Right renal pelvis (tissue), 4 donors: ENCODE data around the gene POFUT2. TPM values are rescaled to one million over a fixed set of nuclear protein-coding genes. Genes with fewer than 3 reads are reported as not detected.

ENCODE experiments used
- DNase-seq, 4 donors: peaks; one replicate each; pipeline ENCODE4 v3.0.0-alpha.2; 2013; ENCODE audit warnings: low read depth in 4 of 4, low spot score in 3 of 4, missing footprints in 1 of 4
- polyA plus RNA-seq, 4 donors: library from polyadenylated mRNA; unstranded; fragments of 120-200 nt; gene quantifications; one replicate each; pipeline ENCODE4 v1.2.1, GENCODE V29; 2013; ENCODE audit not compliant: insufficient read length in 4 of 4

POFUT2 gene
- polyA plus RNA-seq, 4 donors, result 34.6 to 42.1 (median 35.3) TPM

DNA sequence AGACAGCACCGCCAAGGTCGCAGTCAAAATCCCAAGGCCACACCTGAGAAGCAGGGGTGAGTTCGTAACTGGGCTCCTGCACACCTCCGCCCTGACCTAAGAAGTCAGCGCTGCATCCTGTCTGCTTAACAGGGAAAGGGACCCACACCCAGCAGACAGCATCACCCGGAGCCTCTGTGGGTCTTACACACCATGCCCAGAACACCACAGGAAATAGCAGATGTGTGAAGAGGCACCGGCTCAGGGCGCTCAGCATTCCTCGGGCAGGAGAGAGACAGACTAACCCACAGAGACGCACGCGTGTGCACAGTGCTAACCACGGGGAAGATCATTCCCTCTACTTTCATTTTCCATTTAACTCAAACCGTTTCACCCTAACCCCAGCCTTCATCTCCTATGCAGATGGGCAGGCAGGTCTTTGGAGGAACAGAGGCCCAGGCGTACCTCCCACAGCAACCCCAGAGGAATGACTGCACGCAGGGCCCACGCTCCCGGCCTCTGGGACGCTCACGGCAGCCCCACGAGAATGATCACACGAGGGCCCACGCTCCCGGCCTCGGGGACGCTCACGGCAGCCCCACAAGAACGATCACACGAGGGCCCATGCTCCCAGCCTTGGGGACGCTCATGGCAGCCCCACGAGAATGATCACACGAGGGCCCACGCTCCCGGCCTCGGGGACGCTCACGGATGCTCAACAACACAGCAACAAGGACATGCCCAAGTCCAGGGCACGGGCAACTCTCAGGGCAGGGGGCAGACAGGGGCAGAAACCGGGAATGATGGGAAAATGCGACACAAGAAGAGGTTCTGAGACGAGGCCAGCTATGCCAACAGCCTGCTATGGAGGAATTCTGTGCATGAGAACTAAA is 20.9 kb downstream of the POFUT2 start:
- no peak for DNase-seq

- DNase-seq, result no peak
Observed at GRCh38 chr21:45265721-45266517, 21.8 kb downstream of the POFUT2 start.

GRCh38 chr21:45264912-45265515 is 22.7 kb downstream of the POFUT2 start:
- DNase-seq, result no peak

GRCh38 chr21:45264146-45264911 is 23.4 kb downstream of the POFUT2 start:
- DNase-seq, result no peak

DNA sequence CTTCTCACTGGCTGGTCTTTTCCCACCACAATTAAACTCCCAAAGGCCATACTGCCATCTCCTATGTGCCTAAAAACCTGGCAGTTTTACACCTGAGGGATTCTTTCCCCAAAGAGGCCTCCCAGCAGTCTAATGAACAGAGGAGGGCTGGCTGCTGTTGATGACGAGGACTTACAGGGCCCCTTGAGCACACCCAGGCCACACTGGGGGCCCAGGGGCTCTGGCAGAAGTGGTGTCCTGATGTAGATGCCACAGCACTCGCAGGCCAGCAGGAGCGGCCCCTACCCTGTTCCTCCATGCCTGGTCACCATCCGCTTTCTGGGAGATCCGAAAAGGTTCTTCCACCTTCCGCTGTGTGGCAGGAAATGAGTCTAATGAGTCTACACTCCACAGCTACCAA is 24.2 kb downstream of the POFUT2 start:
- no peak for DNase-seq

DNA sequence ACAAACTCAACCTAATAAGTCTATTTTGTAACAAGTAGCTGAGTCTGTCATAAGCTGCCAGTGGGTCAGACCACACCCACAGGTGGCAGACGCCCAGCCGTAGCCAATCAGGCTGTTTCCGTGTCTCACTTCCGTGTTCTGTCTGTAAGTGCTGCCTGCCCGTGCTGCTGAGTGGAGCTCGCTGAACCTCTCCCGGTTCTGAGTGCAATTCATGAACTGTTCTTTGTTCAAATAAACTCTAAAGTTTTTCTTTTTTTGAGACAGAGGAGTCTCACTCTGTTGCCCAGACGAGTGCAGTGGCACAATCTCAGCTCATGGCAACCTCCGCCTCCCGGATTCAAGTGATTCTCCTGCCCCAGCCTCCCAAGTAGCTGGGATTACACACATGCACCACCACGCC is 25.1 kb downstream of the POFUT2 start:
- DNase-seq, result no peak

DNA sequence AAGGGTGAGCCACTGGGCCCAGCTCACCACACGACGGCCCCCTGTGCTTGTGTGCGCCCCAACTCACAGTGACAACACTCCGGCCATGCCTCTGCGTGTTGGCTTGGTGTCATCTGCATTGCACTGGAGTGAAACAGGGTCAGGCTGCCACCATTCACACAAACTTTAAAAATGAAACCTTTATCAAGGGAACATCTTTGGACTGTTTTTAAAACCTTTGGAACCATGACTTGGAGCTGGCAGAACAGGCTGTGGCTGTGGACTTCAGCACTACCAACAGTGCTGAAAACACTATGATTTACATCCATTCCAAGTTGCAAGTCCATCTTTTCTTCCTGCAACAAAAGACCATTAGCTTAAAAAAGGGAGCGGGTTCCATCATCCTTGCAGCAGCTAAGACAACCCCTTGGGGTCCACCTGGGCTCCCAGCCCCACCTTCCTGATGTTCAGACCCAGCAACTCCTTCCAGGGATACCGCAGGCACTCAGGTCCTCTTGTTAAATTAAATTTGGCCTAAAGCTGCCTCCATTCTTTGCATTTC is 25.6 kb downstream of the POFUT2 start:
- no peak for DNase-seq

DNA sequence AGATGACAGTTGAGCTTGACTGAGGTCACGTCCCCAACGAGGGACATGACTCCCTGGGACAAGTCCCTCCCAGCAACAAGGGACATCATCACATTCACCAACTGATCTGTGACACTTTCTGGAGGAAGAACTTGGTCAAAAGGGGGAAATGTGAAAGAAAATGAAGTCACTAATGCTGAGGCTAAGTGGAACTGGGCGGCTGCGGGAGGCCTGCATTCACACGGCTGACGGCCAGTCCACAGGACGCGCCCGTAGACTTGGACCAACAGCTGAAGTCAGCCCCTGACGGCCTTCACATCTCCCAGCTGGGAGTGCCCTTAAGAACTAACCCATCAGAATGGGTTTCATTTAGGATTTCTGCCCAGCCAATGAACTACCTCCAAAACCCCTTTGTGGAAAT is 26.6 kb downstream of the POFUT2 start:
- no peak for DNase-seq

DNA sequence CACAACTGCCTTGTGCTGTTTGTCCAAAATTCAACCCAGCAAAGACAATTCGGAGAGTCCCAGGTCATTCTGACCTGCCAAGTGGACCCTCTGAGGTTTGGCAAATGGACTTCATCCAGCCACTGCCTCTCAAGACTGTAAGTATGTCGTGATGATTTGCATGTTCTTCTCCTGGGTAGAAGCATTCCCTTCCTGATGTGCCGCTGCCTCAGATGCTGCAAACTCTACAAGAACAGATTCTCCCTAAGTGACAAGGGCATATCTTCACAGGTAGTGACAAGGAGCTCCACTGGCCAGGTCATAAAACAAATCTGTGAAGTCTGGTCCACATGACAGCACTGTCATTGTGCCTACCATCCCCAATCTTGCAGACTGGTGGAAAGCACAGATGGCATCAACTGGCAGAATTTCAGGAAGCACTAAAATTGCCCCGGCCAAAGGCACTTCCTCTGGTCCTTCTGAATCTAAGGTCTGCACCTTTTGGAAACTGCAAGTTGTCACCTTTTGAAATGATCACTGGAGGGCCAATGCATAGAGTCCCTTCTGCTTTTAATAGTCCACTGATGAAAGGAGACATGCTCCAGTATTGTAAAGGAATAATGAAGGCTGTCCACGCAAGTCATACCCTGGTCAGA is 27.4 kb downstream of the POFUT2 start:
- DNase-seq, result no peak

- no peak for DNase-seq
Observed at GRCh38 chr21:45259206-45259840, 28.4 kb downstream of the POFUT2 start.

- no peak for DNase-seq
Observed at GRCh38 chr21:45258466-45258865, 29.2 kb downstream of the POFUT2 start.

DNA sequence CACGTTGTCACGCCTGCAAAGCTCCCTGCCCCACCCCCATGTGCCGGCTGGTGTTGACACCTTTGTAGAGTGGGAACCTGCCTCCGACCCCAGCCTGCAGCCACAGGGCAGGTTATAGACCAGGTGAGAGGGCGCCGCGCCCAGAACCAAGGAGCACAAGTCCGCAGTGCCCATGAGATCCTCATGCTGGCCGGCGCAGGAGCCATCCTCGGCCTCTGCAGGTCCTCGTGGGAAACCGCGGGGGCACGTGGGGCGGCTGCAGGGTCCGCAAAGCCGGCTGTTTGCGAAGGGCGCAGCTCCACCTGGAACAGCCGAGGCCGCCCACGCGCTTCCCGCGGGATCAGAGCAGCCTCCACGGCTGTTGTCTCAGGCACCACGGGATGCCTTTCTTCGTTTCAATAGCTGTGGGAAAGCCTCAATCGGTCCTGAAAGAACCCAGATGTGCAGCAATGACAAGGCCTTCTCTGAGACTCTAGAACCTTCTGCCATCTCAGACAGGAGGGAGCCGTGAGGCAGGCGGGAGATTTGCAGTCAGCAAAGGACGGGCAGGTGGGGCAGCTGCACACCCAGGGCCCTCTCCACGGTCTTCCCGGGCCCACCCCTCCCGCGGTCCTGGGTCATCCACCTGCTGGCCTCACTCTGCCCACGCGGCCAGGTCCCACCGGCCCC is 29.9 kb downstream of the POFUT2 start:
- no peak for DNase-seq

DNA sequence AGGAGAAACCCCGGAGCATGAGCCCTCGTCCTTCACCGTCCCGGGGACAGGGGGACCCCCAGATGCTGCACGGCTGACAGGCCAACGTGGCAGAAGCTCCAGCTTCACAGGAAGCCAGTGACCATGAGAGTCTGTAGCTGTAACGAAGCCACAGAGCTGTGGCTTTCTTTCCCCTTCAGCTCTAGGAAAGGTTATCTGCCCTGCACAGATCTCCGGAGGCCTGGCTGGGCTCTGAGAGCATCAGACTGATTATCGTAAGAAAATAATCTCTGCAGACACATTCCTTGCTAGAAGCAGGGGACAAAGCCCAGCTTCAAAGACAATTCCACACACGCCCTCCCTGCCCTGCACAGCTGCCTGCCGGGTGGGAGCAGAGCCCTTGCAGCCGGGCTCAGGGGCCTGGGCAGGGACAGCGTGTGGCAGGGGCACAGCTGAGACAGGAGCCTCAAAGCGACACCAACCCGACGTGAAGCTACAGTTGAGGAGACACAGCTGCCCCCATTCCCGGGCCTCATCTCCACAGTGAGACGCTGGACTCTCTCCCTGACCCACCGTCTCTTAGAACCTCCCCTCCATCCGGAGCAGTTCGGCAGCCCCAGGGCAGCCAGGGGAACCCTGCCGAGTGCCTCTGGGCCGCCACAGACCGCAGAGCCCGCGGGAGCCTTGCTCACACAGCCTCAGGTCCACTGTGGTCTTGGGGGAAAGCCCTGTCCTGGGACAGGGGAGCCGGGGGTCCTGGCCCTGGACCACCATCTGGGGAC is 30.6 kb downstream of the POFUT2 start:
- DNase-seq, result no peak

DNA sequence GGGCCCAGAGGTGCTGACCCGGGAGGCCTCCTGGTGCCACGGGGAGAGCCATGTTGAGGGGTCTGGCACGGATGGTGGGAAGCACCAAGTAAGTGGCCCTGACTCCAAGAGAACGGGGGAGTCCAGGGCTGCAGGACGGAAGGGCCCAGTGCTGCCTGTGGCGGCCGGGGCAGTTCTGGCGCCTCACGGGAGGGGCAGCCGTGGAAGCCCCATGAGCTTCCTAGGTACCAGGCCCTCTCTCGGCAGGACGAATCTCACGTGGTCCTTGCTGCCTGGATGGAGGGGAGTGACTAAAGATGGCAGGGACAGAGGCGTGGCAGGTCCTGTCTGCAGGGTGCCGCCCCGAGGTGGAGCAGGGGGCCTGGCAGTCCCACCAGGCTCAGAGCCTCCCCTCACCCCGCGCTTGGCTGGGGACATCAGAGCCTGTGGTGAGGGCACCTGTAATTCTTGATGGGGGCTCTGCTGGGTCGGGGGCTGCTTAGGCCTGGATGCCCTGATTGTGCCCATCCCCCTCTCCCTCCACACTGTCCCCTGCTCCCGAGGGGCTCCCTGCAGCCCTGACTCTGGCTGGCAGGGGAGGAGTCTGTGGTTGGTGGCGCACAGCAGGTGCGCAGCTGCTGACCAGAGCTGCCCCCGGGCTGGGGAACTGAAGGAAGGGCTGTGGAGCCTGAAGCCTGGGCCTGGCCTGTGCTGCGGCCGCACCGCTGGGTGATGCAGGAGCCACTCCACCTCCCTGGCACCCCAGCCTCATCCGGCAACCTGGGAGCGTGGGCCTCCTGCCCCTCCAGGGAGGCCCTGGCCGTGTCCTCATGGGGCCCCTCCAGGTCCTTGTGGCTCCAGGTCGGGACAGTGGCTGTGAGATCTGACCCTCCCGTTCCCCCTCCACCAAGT is 31.4 kb downstream of the POFUT2 start:
- DNase-seq, result no peak

- no peak for DNase-seq
Observed at GRCh38 chr21:45255381-45256020, 32.2 kb downstream of the POFUT2 start.

GRCh38 chr21:45254460-45254930 is 33.2 kb downstream of the POFUT2 start:
- no peak for DNase-seq
